RWPE1 (cell line): ENCODE data around the gene PYGL.

ENCODE experiments used
- CTCF ChIA-PET: fragments of 350-600 bp; sonication (Branson Sonifier 250); formaldehyde crosslinking; extraction: SDS; loops from one replicate; lab custom pipeline; 2021; lab: Yijun Ruan, JAX
- POLR2A ChIA-PET: fragments of 400-600 bp; formaldehyde crosslinking; extraction: SDS; loops from one replicate; lab custom pipeline; 2020; ENCODE audit warnings: antibody characterized with exemption; ENCODE audit not compliant: low non-redundant PET; lab: Yijun Ruan, JAX
- DNase-seq: peaks from one replicate; pipeline ENCODE4 v3.0.0; 2012; ENCODE audit warnings: low spot score
- H3K27ac ChIP-seq: fragments of 450-650 bp; 2 replicates; pipeline ENCODE4 v1.5.1; 2017
- CTCF ChIP-seq: fragments of 450-650 bp; conservative IDR thresholded peaks from 2 replicates; pipeline ENCODE4 v1.5.1; 2017; ENCODE audit warnings: low read depth, mild to moderate bottlenecking

PYGL gene

DNA sequence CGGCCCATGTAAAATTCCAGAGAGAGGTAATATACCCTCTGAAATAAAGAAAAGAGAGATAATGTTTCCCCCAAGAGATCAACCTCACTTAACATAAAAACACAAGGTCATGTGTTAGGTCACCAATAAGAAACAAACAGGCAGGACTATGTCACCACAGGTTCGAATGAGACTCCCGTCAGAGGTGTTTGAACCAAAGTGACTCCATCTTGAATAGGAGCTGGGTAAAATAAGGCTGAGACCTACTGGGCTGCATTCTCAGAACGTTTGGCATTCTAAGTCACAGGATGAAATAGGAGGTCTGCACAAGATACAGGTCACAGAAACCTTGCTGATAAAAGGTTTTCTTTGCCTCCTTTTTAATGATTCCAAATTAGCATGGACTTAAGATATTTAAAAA lies 6.5 kb downstream of the PYGL start:
- POLR2A ChIA-PET: no interaction called here
- peak overlapping the region; percentile 74 for H3K27ac ChIP-seq
- CTCF ChIA-PET: no interaction called here
- no peak for TF ChIP-seq CTCF
- no peak for DNase-seq

GRCh38 chr14:50937325-50937724 lies 7.0 kb downstream of the PYGL start:
- ChIA-PET POLR2A (no interaction called here), CTCF (no interaction called here)
- no peak for TF ChIP-seq CTCF
- peak; percentile 59 for DNase-seq
- no peak overlapping the region for H3K27ac ChIP-seq

DNA sequence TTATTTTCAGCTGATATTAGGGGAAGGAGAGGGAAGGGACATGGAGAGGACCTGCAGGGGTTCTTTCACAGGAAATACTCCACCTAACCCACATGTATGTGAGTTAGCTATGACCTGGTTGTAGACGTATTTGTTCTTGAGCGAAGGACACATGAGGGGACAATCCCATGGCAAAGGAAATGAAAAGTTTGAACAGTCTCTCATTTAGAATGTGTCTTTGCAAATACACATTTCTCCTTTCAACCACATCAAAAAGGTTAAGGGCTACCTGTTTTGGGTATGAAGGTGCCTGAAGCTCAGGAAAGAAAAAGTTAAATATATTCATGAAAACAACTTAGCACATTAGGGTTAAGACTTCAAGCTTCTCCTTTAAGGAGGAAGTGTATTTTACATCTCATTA lies 7.4 kb downstream of the PYGL start:
- no peak for TF ChIP-seq CTCF
- POLR2A ChIA-PET: no interaction called here
- DNase-seq: no peak
- CTCF ChIA-PET: no interaction called here
- peak overlapping the region; percentile 77 for H3K27ac ChIP-seq

DNA sequence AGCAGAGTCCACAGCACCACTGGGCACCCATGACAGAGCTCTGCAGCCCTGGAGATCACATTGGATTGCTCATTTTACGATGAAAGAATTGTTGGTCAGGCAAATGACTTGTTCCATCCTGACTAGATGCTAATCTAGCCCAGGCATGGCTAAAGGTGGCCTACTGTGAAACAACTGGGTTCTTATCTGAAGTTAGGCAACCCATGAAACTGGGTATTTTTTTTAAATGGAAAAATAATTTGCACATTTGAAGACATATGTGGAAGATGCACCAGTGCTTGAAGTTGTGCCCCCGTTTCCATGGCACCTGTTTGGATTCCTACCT lies 8.3 kb downstream of the PYGL start:
- peak overlapping the region; percentile 58 for H3K27ac ChIP-seq
- ChIA-PET POLR2A (no interaction called here), CTCF (no interaction called here)
- DNase-seq: no peak
- no peak for TF ChIP-seq CTCF

GRCh38 chr14:50935126-50936015 lies 8.9 kb downstream of the PYGL start:
- peak overlapping the region; percentile 58 for H3K27ac ChIP-seq
- DNase-seq: no peak
- no peak for TF ChIP-seq CTCF
- POLR2A ChIA-PET: no interaction called here
- CTCF ChIA-PET: interaction anchor here (0.6 kb wide), 1 partner anchor 60 kb away, joined by 5 read pairs; no protein-coding TSS in a partner anchor

- POLR2A ChIA-PET: no interaction called here
Observed at GRCh38 chr14:50932592-50933495, 11.4 kb downstream of the PYGL start.

More at GRCh38 chr14:50932592-50933495, 11.4 kb downstream of the PYGL start:
- H3K27ac ChIP-seq: no peak overlapping the region
- DNase-seq: no peak
- CTCF ChIA-PET: interaction anchor here (0.5 kb wide), 2 partner anchors 28 to 880 kb away, joined by 4 to 5 read pairs; no protein-coding TSS in a partner anchor
- no peak for TF ChIP-seq CTCF
